Stimulated activated CD4-positive, alpha-beta T cell treated with anti-CD3 and anti-CD28 coated beads, Interleukin-4, amount 100 ng/mL, for 4 hours (primary cell): ENCODE measurements around the gene ANKLE2.

Experiments used
- DNase-seq, 2 experiments: peaks; one replicate each; pipeline ENCODE4 v3.0.0-alpha.2; 2020

ANKLE2 gene

DNA sequence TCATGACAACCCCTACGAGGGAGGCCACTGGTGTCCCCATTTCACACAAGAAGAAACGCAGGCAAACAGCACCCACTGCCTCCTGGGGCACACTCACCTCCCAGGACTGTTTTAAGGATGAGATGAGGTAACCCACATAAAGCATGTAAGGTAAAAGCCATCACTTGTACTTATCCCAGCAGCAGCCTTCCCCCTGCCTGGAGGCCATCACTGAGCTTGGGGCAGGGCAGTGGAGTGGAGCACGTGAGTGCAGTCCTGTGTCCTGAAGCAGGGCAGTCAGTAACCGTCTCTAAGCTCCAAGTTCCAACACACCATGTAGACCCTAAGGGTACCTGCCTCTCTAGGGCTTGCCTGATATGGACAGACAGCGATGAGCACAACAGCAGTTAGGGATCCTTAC is 76.2 kb downstream of the ANKLE2 start:
- DNase-seq, result no peak

DNA sequence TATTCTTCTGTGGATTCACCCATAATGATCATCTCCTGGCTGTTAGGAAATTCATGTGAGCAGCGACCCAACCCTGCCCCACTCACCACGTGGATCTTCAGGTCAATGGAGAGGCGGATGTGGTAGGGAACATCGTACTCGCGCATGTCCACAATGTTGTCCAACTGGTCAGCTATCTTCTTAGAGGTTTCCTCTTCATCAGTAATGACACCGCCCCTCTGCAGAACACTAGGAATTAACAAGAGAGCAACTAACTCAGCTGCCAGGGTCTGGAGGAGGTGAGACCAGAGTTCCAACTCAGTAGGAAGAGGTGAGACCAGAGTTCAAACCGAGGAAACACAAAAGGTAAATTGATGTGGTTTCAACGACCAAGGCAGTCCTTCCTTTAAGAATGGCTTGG is 84.1 kb downstream of the ANKLE2 start:
- no peak for DNase-seq

DNA sequence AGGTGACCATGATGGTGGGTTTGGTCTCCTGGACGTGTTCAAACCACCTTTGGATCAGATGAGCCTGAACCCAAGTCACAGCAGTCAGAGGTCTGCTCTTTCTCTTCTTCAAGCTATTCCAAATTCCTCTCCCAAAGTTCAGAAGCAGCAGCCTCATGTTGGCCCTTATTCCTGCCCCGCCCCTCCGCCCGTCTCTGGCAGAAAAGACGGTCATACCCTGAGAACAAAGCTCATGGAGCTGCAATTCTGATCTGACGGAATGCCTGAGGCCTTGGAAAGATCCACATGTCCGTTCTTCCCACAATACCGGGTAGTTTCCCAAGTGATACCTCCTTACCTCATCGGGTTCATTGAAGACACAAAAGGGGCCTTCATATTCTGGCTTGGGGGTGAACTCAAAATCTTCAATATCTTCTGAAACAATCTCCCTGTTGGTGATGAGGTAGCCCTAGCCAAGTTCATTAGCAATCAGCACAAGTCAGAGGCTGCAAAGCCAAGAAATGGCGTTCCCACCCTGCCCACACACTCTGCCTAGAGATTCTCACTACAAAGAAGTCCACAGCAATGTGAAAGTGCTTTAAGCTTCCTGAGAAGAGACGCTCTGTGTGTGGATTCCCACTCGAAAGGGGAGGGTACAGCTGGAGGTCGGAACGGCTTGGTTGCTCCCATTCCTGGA is 85.7 kb downstream of the ANKLE2 start:
- no peak for DNase-seq
